RPMI8226 (cell line): Measurements from ENCODE around the gene OR5K4.
A peak's percentile ranks its signal among the peaks of the same experiment; 100 is the strongest.

Experiments used
- DNase-seq: peaks from one replicate; pipeline ENCODE4 v3.0.0-alpha.2; 2015

Gene OR5K4, protein sequence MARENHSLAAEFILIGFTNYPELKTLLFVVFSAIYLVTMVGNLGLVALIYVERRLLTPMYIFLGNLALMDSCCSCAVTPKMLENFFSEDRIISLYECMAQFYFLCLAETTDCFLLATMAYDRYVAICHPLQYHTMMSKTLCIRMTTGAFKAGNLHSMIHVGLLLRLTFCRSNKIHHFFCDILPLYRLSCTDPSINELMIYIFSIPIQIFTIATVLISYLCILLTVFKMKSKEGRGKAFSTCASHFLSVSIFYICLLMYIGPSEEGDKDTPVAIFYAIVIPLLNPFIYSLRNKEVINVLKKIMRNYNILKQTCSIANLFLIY

DNA sequence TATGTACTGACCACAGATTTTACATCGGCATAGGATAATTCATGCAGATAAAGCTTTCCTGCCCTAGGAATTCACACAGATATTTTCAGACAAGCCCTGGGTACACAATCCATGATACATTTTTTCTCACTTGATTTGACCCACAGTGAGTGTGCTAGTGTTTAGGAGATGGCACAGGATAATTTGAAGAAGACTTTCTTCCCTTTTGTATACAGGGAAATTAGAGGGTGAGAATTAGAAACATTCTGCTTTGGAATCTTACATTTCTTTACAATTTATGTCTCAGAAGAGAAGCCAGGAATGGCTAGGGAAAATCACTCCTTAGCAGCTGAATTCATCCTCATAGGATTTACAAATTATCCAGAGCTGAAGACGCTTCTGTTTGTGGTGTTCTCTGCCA, at the start of gene OR5K4:
OR5K4 (plus strand) TSS at position 301 of the 400 bp plus-strand sequence; CDS start at position 301, 0 bp downstream.
- no peak for DNase-seq

DNA sequence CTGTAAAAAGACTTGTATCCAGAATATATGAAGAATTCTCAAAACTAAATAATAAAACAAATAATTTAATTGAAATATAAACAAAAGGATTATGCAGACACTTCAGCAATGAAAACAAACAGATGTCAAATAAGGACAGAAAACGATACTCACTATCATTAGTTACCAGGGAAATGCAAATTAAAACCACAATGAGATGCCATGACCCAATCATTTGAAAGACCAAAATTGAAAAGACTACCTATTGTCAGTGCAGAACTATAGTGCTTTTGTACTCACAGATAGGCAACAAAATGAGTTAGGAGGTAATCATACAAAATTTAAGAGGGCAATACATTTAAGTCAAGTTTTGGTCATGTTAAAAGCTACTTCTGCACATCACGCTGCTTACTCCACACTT, 31.6 kb upstream of the OR5K4 start:
- DNase-seq: no peak

DNA sequence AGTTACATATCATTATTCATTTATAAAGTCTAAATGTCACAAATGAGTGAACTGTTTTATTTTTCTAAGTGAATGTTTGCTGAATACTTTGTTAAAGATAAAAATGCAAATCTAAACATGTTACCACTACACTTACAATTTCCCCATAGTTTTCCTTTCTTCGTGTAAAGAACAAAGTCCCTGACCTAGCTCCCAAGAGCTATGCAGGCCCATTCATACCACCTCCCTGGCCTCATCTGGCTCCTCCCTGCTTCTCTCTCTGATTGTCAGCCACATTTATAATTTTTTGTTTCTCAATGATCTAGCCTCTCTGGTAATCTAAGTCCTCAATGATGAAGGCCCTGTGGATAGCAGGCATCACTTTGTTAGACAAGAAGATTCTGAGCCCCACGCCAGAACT, 31.0 kb upstream of the OR5K4 start:
- DNase-seq: no peak

DNA sequence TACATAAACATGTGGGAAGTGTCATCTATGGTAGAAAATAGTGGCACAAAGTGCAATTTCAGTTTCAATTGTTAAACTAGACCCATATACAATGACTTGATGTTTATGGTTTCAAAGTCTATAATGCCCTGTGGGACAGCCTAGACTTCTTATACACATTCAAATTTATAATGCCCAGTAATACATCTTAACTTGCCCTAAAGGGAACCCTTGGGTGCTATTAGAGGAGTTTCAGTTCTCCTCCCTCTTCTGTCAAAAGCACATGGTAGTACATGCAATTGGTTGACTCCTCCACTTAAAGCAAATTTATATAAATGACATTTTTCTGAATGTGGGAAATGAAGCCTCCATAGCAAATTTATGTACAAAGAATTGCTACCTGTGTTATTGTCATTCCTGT, 30.2 kb upstream of the OR5K4 start:
- DNase-seq: no peak

DNA sequence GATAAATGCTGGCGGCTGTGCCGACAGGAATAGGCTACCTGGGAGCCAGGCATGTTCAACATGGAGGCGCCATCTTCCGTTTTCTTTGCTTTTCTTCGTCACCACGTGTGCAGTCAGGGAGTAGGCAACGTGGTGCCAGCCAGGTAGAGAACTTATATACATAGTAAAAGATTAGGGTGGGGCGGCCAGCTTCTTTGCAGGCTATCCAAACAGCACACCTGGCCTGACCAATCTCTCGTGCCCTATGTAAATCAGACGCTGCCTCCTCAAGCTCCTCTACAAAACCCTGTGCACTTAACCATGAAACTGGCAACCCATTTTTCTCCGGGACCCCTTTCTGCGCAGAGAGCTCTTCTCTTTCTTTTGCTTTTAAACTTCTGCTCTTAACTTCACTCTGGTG, 28.6 kb upstream of the OR5K4 start:
- peak; percentile 4 for DNase-seq

DNA sequence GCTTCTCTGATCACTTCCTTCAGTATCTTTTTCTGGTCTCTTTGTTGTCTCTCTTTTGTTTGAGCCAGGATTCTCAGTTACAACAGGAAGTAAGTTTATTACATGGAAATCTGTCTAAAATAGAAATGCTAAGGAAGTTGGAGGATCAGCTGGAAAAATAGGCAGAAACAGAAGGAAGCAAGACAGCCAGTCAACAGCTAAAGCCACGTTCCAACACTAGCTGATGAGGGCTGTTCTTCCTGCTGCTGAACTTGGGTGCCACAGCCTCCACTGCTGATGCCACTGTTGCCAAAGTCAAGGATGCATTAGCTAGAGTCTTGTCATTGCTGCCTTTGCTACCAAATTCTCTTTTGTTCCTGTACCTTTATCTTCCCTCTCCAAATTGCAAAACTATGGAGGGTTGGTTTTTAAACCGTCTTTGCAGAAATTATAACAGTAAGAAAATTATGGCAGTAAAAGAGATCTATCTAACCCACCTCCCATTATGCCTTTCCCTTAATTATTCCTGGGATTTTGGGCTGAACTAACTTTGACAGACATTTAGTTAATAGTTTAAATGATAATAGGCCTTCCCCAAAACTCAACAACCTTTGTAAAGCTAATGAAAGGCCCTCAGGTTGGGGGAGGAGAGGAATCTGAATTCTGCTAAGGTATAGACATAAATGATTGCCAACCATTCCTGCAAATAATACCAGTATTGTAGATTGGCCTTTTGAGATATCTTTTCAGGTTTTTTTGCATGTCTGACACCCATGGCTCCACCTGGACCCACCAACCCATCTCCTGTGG, 27.4 kb upstream of the OR5K4 start:
- no peak for DNase-seq

DNA sequence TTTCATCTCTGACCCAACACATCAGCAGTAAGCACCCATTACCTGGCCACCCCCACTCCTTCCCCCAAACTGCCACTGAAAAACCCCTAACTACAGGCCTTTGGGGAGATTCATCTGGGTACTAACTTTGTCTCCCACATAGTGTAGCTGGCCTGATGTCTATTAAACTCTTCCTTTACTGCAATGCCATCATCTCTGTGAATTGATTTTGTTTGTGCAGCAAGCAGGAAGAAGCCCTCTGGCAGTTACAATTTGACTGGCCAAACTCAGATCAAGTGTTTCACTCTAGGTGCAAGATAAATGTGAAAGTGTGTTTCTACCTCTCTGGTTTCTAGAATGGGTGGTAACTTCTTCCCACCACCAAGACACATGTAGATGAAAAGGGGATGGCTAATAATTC, 26.7 kb upstream of the OR5K4 start:
- DNase-seq: no peak

DNA sequence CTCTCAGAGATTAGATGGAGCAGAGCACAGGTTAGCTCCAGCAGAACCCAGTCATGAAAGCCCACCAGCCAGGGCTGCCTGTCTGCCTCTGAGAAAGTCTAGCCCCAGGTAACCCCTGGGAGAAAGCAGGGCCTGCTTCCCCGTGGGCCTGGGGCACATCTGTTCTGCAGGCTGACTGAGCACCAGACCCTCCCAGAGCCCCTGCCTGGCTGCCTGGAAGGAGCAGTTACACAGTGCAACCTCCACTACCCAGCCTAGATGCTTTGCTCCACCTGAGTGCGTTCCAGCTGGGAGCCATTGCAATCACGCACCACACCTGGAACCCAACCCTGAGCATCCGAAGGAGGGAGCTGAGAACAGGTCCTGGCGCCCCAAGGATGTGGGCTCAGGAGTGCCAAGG, 24.7 kb upstream of the OR5K4 start:
- DNase-seq: no peak

DNA sequence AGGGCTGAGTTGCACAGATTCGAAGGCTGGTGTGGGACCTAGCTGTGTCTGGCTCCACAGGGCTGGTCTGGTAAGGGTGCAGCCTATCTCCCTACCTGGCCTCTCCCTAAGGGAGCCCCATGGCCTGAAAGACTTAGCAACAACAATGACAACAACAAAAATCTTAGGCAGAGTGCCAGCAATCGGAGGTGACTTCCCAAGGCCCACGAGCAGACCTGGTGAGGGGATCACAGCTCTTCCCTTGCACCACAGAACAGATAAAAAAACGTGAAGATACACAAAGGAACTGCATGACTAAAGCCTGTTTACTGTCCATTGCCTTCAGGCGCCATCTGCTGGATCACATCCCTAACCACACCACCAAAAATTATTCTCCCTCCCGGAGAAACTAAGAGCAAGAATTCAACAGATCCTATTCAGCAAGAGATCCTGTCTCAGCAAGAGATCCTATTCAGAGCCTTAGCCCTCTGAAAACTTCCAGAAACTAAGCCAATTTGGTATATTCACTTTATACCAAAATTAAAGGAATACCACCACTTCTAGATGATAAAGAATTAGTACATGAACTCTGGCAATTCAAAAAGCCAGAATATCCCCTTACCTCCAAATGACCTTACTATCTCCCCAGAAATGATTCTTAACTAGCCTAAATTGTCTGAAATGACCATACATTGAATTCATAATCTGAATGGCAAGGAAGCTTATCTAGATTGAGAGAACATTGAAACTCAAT, 24.1 kb upstream of the OR5K4 start:
- DNase-seq: peak; percentile 52

DNA sequence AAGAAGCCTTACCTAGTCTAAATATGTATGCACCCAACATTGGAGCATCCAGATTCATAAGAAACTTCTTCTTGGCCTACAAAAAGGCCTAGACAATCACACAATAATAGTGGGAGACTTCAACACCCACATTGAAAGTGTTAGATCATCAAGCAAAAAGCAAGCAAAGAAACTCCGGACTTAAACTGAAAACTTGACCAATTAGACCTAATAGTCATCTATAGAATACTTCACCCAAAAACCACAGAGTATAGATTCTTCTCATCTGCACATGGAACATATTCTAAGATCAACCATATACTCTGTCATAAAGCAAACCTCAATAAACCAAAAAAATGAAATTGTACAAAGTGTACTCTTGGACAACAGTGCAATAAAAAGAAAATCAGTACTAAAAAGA, 22.3 kb upstream of the OR5K4 start:
- DNase-seq: no peak

DNA sequence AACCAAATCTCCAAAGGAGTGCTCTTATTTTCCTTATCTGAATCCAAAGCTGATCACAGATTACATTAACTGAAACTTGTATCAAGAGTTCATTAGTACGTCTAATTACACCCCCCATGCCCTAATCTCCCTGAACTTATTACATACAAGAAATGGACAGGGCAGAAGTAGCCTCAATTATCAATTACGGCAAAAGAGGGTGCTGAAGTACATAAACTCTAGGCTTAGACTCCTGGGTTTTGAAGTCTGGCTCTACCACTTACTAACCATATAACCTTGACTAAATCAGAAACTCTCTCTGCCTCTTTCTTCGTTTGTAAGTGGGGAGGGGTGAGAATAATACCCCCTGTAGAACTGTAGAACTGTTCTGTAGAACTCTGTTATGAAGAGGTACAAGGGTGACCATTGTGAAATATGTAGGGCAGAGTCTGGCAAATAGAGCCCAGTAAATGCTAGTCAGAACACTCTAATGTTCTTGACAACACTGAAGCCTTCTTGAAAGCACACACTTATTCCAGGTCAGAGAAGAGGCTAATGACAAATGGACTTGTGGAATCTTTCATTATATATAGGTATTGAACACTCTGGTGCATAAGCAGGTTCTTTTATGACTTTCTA, 19.6 kb upstream of the OR5K4 start:
- DNase-seq: no peak

DNA sequence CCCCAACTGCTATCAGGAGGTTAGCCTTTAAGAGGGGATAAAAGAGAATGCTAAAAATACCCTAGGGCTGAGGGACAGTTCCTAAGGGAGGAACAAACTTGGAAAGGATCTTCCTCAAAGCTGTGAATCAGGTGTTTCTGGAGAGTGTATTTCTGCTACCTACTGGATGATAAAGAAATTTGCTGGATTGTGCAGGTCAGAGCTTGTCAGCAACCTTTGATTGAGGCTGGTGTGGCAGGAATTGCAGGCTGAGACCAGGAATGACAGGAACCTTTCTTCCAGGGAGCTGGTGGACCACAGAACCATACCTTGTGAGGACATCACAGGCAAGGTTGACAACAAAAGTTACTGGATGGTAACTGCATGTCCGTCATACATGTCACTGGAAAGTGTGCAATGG, 14.6 kb upstream of the OR5K4 start:
- no peak for DNase-seq

DNA sequence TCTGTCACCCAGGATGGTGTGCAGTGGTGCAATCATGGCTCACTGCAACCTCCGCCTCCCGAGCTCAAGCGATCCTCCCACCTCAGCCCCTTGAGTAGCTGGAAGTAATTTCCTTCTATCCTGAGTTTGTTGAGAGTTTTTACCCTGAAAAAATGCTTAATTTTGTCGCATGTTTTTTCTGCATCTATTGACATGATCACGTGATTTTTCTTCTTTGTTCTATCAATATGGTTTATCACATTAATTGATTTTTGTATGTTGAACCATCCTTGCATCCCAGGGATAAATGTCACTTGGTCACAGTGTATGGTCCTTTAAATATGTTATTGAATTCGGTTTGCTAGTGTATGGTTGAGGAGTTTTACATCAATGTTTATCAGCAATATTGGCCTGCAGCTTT, 11.9 kb upstream of the OR5K4 start:
- no peak for DNase-seq

DNA sequence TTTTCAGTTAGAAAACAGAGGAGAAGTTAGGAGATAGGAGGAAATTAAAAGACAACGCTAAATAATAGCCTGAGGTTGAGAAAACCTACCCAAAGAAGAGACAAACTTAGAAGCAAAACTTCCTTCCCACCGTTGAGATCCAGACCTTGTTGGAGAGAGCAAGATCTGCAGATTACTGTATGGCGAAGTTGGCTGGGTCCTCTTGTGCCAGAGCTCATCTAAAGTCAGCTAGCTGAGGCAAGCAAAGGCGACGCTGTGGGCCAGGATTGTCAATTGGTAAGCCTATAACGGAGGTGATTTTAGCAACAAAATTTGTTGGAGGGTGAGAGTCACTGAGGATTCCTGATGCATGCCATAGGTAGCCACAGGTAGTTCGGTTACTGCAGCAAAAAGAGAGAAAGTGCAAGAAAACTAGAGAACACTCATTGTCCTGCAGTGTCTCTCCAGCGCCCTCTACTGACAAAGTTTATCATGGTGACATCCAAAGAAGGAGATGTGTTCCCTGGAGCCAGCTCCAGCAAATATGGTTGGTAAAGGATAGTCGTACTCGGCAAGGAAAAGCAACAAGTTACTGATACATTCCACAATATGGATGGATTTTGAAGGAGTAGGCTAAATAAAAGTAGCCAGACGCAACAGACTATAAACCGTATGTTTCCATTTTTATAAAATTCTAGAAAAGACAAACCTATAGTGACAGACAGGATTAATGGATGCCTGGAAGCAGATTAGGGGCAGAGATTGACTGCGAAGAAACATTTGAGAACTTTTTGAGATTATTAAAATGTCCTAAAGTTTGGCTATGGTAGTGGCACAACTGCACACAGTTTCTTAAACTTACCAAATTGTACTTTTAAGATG, 9.8 kb upstream of the OR5K4 start:
- DNase-seq: peak; percentile 74

DNA sequence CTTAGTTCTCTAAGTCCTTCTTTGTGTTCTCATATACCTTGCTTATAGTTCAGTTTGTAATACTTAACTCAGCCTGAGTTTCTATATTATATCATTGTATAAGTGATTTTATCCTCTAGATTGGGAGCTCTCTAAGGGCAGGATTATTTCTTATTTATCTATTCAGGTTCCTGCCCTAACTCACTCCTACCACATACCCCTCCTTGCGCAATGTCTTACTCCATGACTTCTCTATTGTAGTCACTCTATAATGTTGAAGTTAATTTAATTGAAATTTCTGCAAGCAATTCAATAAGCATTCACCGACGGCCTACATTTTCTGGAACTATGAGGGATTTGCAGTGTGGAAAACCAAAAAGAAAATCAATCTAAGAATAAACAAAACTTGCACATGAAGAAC, 3.6 kb upstream of the OR5K4 start:
- DNase-seq: no peak

DNA sequence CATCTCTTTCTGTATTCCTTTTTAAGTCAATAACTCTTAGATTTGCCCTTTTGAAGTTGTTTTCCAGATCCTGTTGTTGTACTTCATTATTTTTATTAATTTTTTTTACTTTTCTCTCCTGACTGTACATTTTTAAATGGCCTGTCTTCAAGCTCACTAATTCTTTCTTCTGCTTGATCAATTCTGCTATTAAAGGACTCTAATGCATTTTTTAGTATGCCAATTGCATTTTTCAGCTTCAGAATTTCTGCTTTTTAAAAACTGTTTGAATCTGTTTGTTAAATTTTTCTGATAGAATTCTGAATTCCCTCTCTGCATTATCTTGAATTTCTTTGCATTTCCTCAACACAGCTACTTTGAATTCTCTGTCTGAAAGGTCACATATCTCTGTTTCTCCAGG, 5.6 kb downstream of the OR5K4 start:
- no peak for DNase-seq

DNA sequence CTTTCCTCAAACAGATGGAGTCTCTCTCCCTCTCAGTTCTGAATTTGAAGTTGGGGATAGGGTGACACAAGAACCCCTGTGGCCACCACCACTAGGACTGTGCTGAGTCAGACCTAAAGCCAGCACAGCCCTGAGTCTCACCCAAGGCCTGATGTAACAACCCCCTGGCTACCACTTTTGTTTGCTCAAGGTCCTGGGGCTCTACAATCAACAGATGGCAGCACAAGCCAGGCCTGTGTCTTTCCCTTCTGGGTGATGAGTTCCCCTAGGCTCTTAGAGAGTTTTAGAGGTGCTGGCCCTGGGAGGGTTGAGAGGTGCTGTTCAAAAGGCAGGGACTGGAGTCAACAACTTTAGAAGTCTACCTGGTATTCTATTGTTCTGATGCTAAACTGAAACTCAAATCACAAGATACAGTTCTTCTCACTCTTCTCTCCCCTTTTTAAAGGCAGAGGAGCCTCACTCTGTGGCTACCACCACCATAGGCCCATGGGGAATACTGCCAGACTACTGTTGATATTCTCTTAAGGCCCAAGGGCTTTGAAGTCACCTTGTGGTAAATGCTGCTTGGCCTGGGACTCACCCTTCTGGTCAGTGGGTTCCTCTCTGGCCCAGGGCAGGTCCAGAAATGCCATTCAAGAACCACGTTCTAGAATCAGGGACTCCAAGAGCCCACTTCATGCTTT, 6.5 kb downstream of the OR5K4 start:
- DNase-seq: no peak

DNA sequence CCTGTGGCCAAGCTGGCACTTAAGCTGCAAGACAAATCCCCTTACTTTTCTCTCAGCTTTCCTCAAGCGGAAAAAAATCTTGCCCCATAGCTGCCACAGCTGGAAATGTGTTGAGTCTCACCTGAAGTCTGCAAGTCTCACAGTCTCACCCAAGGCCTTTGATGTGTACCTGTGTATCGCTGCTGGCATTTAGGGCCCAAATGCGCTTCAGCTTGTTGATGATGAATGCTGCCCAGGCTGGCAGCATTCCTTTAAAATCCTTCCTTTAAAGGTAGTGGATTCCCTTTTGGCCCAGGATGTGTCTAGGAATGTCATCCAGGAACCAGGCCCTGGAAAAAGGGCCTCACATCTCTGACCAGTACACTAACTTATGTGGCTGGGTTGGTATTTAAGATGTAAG, 7.0 kb downstream of the OR5K4 start:
- DNase-seq: no peak

DNA sequence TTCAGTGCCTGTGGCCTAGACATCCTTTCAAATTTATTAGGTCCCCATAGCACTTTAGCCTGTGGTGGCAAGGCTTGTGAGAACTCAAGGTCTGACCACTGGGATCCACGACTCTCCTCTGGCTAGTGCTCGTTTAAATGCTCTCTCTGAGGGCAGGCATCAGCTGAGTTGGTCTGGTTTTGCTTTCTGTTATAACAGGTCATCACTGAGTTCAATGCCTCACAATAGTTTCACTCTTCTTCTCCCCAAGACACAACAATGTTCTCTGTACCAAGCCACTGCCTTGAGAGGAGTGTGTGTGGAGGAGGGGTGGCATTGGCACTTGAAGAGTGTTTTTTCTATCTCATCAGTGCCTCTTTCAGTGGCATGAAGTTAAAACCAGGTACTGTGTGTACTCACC, 7.6 kb downstream of the OR5K4 start:
- no peak for DNase-seq

DNA sequence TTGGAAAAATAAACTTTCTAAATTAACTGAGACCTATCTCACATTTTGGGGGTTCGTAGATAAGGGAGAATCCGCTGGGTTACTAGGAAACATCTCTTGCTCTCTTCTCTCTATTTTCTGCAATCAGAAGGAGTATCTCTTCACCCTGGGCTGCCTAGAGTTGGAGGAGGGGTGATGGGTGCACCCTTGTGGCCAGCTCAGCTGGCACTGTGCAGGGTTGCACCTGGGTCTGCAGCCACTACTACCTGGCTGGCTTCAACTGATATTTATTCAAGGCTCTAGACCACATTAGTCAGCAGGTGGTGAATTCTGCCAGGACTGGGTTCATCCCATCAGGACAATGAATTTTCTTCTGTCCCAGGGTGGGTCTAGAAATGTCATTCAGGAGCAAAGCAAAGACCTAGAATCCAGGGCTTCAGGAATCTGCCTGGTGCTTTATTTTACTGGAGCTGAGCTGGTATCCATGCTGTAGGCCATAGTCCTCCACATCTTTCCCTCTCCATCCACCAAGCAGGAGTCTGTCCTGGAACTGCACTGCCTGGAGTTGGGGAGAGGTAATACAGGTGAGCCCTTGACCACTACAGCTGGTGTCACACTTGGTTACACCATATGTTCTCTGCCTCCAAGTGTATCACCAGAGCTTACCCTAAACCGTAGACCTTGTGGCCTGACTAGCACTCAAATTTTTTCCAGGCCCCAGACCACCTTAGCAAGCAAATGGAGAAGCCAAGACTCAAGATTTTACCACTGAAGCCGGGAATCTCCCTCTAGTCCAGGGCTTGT, 14.0 kb downstream of the OR5K4 start:
- DNase-seq: no peak

DNA sequence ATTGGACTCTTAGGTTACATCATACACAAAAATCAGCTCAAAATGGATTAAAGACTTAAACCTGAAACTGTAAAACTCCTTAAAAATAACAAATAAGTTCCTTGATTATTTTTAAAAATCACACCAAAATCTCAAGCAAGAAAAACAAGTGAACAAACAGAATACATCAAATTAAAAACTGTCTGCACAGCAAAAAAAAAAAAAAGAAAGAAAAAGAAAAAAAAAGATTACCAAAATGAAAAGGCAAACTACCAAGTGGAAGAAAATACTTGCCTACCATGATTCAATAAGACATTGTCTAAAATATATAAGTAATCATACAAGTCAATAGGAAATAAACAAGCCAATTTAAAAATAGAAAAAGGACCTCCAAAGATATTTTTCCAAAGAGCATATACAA, 17.5 kb downstream of the OR5K4 start:
- no peak for DNase-seq
